ENCODE results near the gene TECPR1. TPM values are rescaled to one million over a fixed set of nuclear protein-coding genes. Genes with fewer than 3 reads are reported as not detected.

TECPR1 gene
- total RNA-seq, 5 donors from 2014 or later (not counting 1 experiment from before 2014, with no cell fraction given): 118 to 192 (median 162) TPM

DNA sequence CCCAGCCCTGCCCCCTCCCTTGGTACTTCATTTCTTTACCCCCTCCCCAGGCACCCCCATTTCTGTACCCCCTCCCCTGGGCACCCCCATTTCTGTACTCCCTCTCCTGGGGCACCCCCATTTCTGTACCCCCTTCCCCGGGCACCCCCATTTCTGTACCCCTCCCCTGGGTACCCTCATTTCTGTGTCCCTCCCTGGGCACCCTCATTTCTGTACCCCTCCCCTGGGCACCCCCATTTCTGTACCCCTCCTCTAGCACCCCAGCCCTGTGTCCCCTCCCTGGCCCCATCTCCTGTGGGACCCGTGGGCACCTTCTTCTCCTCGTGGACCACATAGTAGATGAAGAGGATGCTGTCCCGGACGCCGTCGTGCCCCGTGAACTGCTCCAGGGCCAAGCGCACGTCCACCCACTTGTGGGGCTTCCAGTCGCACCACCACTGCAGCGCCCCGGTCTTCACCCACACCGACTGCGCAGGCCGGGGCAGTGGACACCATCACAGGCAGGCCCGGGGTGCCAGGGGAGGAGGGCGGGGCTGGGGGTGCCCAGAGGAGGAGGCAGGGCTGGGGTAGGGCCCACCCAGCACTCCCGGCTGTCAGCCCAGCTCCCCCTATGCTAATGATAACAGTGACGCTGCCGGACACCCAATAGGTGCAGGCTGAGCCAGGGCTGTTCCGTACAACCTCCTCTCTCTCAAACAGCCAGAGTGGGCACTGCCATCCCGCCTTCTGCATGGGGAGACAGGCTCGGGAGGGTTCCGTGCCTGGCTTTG is 20.4 kb downstream of the TECPR1 start:
- Histone ChIP-seq H3K27me3 (replicated peaks in 1 of 2; ENCODE audit: control insufficient read depth in 2 of 2, extremely low read depth in 1 of 2, insufficient read depth in 2 of 2, low read length in 1 of 2) (no peaks in the 10 kb centered on the region), H3K9me3 (no peaks in the 10 kb centered on the region), H3K27ac (ENCODE audit: low read length) (no peak overlapping the region), H3K36me3 (ENCODE audit: control insufficient read depth in 2 of 2, extremely low read depth in 1 of 2, insufficient read depth in 1 of 2, low read length in 1 of 2) (peaks cover 38 to 43% of the 10 kb centered on the region in 2 donors), H3K4me3 (ENCODE audit: control insufficient read depth in 1 of 2, extremely low read depth in 1 of 2, low read length in 1 of 2) (no peak overlapping the region), H3K4me1 (ENCODE audit: control insufficient read depth in 1 of 2, extremely low read depth in 1 of 2, insufficient read depth in 2 of 2, low read length in 2 of 2) (no peaks in the 10 kb centered on the region)
- ATAC-seq (replicated peaks in 1 of 4) (no peak), DNase-seq (no peak)
- 97% methylated on average over 20 of the region's 25 CpGs for WGBS (ENCODE audit: insufficient coverage)
- Mint-ChIP-seq H3K27me3 (no peaks in the 10 kb centered on the region), H3K4me1 (no peaks in the 10 kb centered on the region), H3K36me3 (peaks cover 22% of the 10 kb centered on the region), H3K9me3 (no peaks in the 10 kb centered on the region), H3K27ac (no peak overlapping the region), H3K4me3 (no peak overlapping the region)
- ChIA-PET POLR2A (interaction anchor here in 1 of 2 donors (0.8 kb wide), 1 partner anchor 13 kb away, joined by 3 read pairs; no protein-coding TSS in a partner anchor), CTCF (no interaction called here)

- H3K36me3 Mint-ChIP-seq: peaks cover 26% of the 10 kb centered on the region
- ATAC-seq (replicated peaks in 1 of 4) (no peak), DNase-seq (no peak)
- CTCF ChIA-PET: no interaction called here
- Histone ChIP-seq H3K4me3 (ENCODE audit: control insufficient read depth in 1 of 2, extremely low read depth in 1 of 2, low read length in 1 of 2) (no peak overlapping the region), H3K27me3 (replicated peaks in 1 of 2; ENCODE audit: control insufficient read depth in 2 of 2, extremely low read depth in 1 of 2, insufficient read depth in 2 of 2, low read length in 1 of 2) (no peaks in the 10 kb centered on the region), H3K4me1 (ENCODE audit: control insufficient read depth in 1 of 2, extremely low read depth in 1 of 2, insufficient read depth in 2 of 2, low read length in 2 of 2) (no peaks in the 10 kb centered on the region), H3K36me3 (ENCODE audit: control insufficient read depth in 2 of 2, extremely low read depth in 1 of 2, insufficient read depth in 1 of 2, low read length in 1 of 2) (peaks cover 32 to 45% of the 10 kb centered on the region in 2 donors), H3K9me3 (no peaks in the 10 kb centered on the region), H3K27ac (ENCODE audit: low read length) (no peak overlapping the region)
- H3K4me1 Mint-ChIP-seq: no peaks in the 10 kb centered on the region
- no peaks in the 10 kb centered on the region for H3K27me3 Mint-ChIP-seq
- H3K27ac Mint-ChIP-seq: no peak overlapping the region
- POLR2A ChIA-PET: interaction anchor here in 1 of 2 donors (0.8 kb wide), 1 partner anchor 13 kb away, joined by 3 read pairs; no protein-coding TSS in a partner anchor
- 97% methylated on average over 28 of the region's 30 CpGs for WGBS (ENCODE audit: insufficient coverage)
- H3K9me3 Mint-ChIP-seq: no peaks in the 10 kb centered on the region
- H3K4me3 Mint-ChIP-seq: no peak overlapping the region
Measured at GRCh38 chr7:98230746-98231471, 21.1 kb downstream of the TECPR1 start.

GRCh38 chr7:98229991-98230745 is 21.9 kb downstream of the TECPR1 start:
- H3K4me1 ChIP-seq (ENCODE audit: control insufficient read depth in 1 of 2, extremely low read depth in 1 of 2, insufficient read depth in 2 of 2, low read length in 2 of 2): no peaks in the 10 kb centered on the region
- no peak overlapping the region for H3K27ac ChIP-seq (ENCODE audit: low read length)
- Mint-ChIP-seq H3K36me3 (peaks cover 30% of the 10 kb centered on the region), H3K27ac (no peak overlapping the region), H3K4me3 (no peak overlapping the region), H3K4me1 (no peaks in the 10 kb centered on the region), H3K9me3 (no peaks in the 10 kb centered on the region), H3K27me3 (no peaks in the 10 kb centered on the region)
- H3K27me3 ChIP-seq (replicated peaks in 1 of 2; ENCODE audit: control insufficient read depth in 2 of 2, extremely low read depth in 1 of 2, insufficient read depth in 2 of 2, low read length in 1 of 2): no peaks in the 10 kb centered on the region
- no peak for DNase-seq
- ChIA-PET CTCF (no interaction called here), POLR2A (no interaction called here)
- no peak for ATAC-seq (replicated peaks in 1 of 4)
- WGBS (ENCODE audit: insufficient coverage): 87% methylated on average over 8 of the region's 17 CpGs
- no peak overlapping the region for H3K4me3 ChIP-seq (ENCODE audit: control insufficient read depth in 1 of 2, extremely low read depth in 1 of 2, low read length in 1 of 2)
- peaks cover 34 to 46% of the 10 kb centered on the region in 2 donors for H3K36me3 ChIP-seq (ENCODE audit: control insufficient read depth in 2 of 2, extremely low read depth in 1 of 2, insufficient read depth in 1 of 2, low read length in 1 of 2)
- no peaks in the 10 kb centered on the region for H3K9me3 ChIP-seq

DNA sequence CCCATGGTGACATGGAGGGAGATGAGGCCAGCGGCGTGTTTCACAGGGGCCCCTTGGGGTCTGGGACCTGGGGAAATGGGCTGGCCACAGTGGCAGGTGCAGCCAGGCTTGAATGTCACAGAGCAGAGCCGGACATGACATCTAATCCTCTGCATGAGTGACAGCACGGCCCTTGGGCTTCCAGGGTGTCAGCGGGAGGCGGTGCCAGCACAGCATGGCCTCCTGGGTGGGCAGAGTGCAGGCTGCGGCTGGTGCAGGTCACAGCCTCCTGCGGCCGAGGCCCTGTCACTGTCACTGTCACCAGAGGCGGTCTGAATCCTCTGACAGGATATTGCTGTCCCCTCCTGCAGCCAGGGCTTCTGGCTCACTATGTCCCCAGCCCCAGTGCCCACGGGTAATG is 22.6 kb downstream of the TECPR1 start:
- ChIA-PET CTCF (no interaction called here), POLR2A (no interaction called here)
- H3K36me3 Mint-ChIP-seq: peaks cover 24% of the 10 kb centered on the region
- Histone ChIP-seq H3K9me3 (no peaks in the 10 kb centered on the region), H3K36me3 (ENCODE audit: control insufficient read depth in 2 of 2, extremely low read depth in 1 of 2, insufficient read depth in 1 of 2, low read length in 1 of 2) (peaks cover 34 to 48% of the 10 kb centered on the region in 2 donors), H3K27me3 (replicated peaks in 1 of 2; ENCODE audit: control insufficient read depth in 2 of 2, extremely low read depth in 1 of 2, insufficient read depth in 2 of 2, low read length in 1 of 2) (no peaks in the 10 kb centered on the region), H3K4me3 (ENCODE audit: control insufficient read depth in 1 of 2, extremely low read depth in 1 of 2, low read length in 1 of 2) (no peak overlapping the region), H3K27ac (ENCODE audit: low read length) (no peak overlapping the region), H3K4me1 (ENCODE audit: control insufficient read depth in 1 of 2, extremely low read depth in 1 of 2, insufficient read depth in 2 of 2, low read length in 2 of 2) (no peaks in the 10 kb centered on the region)
- no peaks in the 10 kb centered on the region for H3K27me3 Mint-ChIP-seq
- 90% methylated on average over 11 of the region's 11 CpGs for WGBS (ENCODE audit: insufficient coverage)
- H3K27ac Mint-ChIP-seq: no peak overlapping the region
- no peak overlapping the region for H3K4me3 Mint-ChIP-seq
- no peaks in the 10 kb centered on the region for H3K4me1 Mint-ChIP-seq
- no peaks in the 10 kb centered on the region for H3K9me3 Mint-ChIP-seq
- DNase-seq: no peak
- ATAC-seq (replicated peaks in 1 of 4): no peak

- Histone ChIP-seq H3K27me3 (replicated peaks in 1 of 2; ENCODE audit: control insufficient read depth in 2 of 2, extremely low read depth in 1 of 2, insufficient read depth in 2 of 2, low read length in 1 of 2) (no peaks in the 10 kb centered on the region), H3K36me3 (ENCODE audit: control insufficient read depth in 2 of 2, extremely low read depth in 1 of 2, insufficient read depth in 1 of 2, low read length in 1 of 2) (peaks cover 32 to 51% of the 10 kb centered on the region in 2 donors), H3K9me3 (no peaks in the 10 kb centered on the region), H3K4me3 (ENCODE audit: control insufficient read depth in 1 of 2, extremely low read depth in 1 of 2, low read length in 1 of 2) (no peak overlapping the region), H3K4me1 (ENCODE audit: control insufficient read depth in 1 of 2, extremely low read depth in 1 of 2, insufficient read depth in 2 of 2, low read length in 2 of 2) (no peaks in the 10 kb centered on the region), H3K27ac (ENCODE audit: low read length) (no peak overlapping the region)
- POLR2A ChIA-PET: no interaction called here
- Mint-ChIP-seq H3K27me3 (no peaks in the 10 kb centered on the region), H3K4me3 (no peak overlapping the region), H3K27ac (no peak overlapping the region), H3K4me1 (no peaks in the 10 kb centered on the region), H3K9me3 (no peaks in the 10 kb centered on the region), H3K36me3 (peaks cover 22% of the 10 kb centered on the region)
- no peak for DNase-seq
- ATAC-seq (replicated peaks in 1 of 4): no peak
- CTCF ChIA-PET: no interaction called here
- 87% methylated on average over 16 of the region's 16 CpGs for WGBS (ENCODE audit: insufficient coverage)
Measured at GRCh38 chr7:98228801-98229200, 23.2 kb downstream of the TECPR1 start.

GRCh38 chr7:98227939-98228338 is 24.1 kb downstream of the TECPR1 start:
- Histone ChIP-seq H3K4me1 (ENCODE audit: control insufficient read depth in 1 of 2, extremely low read depth in 1 of 2, insufficient read depth in 2 of 2, low read length in 2 of 2) (no peaks in the 10 kb centered on the region), H3K4me3 (ENCODE audit: control insufficient read depth in 1 of 2, extremely low read depth in 1 of 2, low read length in 1 of 2) (no peak overlapping the region), H3K27me3 (replicated peaks in 1 of 2; ENCODE audit: control insufficient read depth in 2 of 2, extremely low read depth in 1 of 2, insufficient read depth in 2 of 2, low read length in 1 of 2) (no peaks in the 10 kb centered on the region), H3K27ac (ENCODE audit: low read length) (no peak overlapping the region), H3K36me3 (ENCODE audit: control insufficient read depth in 2 of 2, extremely low read depth in 1 of 2, insufficient read depth in 1 of 2, low read length in 1 of 2) (peaks cover 28 to 49% of the 10 kb centered on the region in 2 donors), H3K9me3 (no peaks in the 10 kb centered on the region)
- H3K4me1 Mint-ChIP-seq: no peaks in the 10 kb centered on the region
- no peak for DNase-seq
- H3K36me3 Mint-ChIP-seq: peaks cover 25% of the 10 kb centered on the region
- H3K27me3 Mint-ChIP-seq: no peaks in the 10 kb centered on the region
- no peak for ATAC-seq (replicated peaks in 1 of 4)
- ChIA-PET CTCF (no interaction called here), POLR2A (no interaction called here)
- no peak overlapping the region for H3K4me3 Mint-ChIP-seq
- peak overlapping the region in 1 of 2 donors; percentile 34 for H3K27ac Mint-ChIP-seq
- no peaks in the 10 kb centered on the region for H3K9me3 Mint-ChIP-seq
- over 99% methylated on average over 16 of the region's 18 CpGs for WGBS (ENCODE audit: insufficient coverage)

Data from T-cell (primary cell).